HepG2 (cell line): ENCODE data around the gene CADM2. TPM values are rescaled to one million over a fixed set of nuclear protein-coding genes. Genes with fewer than 3 reads are reported as not detected.

Experiments
- ATAC-seq: fragments of 200-7000 bp; cut with Tn5 transposase; 3 replicates; pipeline ENCODE4 v1.9.1; 2020; ENCODE audit warnings: mild to moderate bottlenecking, moderate library complexity
- BruUV-seq: library from RNA; stranded (reverse); fragments of 400-500 nt; replicated peaks from 2 replicates; lab custom pipeline; 2021; lab: Mats Ljungman, UMichigan
- CTCF ChIA-PET: fragments of 300-600 bp; formaldehyde crosslinking; extraction: SDS; loops from one replicate; lab custom pipeline; 2021; ENCODE audit warnings: low total read pairs, inconsistent platforms, low intra/inter-chr PET ratio; lab: Yijun Ruan, JAX
- POLR2A ChIA-PET: fragments of 350-600 bp; sonication (Branson Sonifier 250); formaldehyde crosslinking; loops from one replicate; lab custom pipeline; 2020; ENCODE audit warnings: antibody characterized with exemption, inconsistent platforms; lab: Yijun Ruan, JAX
- DNase-seq: peaks from one replicate; pipeline ENCODE4 v3.0.0-alpha.2; 2015; ENCODE audit warnings: low spot score
- FAIRE-seq: peaks from 3 replicates; lab custom pipeline; 2011; peaks lifted over from hg19 to GRCh38; lab: Jason Lieb, UNC
- H2AFZ ChIP-seq: one replicate; pipeline ENCODE4 v1.6.1; 2011; ENCODE audit warnings: low read length, inconsistent platforms
- H3K27ac ChIP-seq: fragments of 300-600 bp; 3 replicates; pipeline ENCODE4 v1.8.0; 2011; ENCODE audit warnings: mixed run types, mild to moderate bottlenecking, mixed read lengths, low read length, inconsistent platforms; ENCODE audit not compliant: insufficient read depth; ENCODE audit errors: extremely low read length
- H3K27me3 ChIP-seq, 2 experiments: fragments of 200-600 bp in 1 of 2; 2 replicates in 1 of 2; 3 replicates in 1 of 2; pipeline versions ENCODE4 v1.6.0 to v1.8.0; 2011; ENCODE audit warnings: low read length in 2 of 2, mild to moderate bottlenecking in 2 of 2, moderate library complexity in 2 of 2, inconsistent platforms in 1 of 2; ENCODE audit not compliant: insufficient read depth in 2 of 2, control insufficient read depth in 1 of 2
- H3K36me3 ChIP-seq, 2 experiments: fragments of 200-600 bp in 1 of 2; replicated peaks in 1 of 2; 2 replicates in 1 of 2; 3 replicates in 1 of 2; pipeline versions ENCODE4 v1.5.1 to v1.8.0; 2011; ENCODE audit warnings: low read length in 2 of 2, inconsistent platforms in 1 of 2; ENCODE audit not compliant: insufficient read depth in 2 of 2, control insufficient read depth in 1 of 2
- H3K4me1 ChIP-seq: 2 replicates; pipeline ENCODE4 v1.5.1; 2012; ENCODE audit warnings: low read length, inconsistent platforms; ENCODE audit not compliant: insufficient read depth
- H3K4me2 ChIP-seq: 2 replicates; pipeline ENCODE4 v1.6.0; 2011; ENCODE audit warnings: low read depth, low read length, inconsistent platforms
- H3K4me3 ChIP-seq, 3 experiments: fragments of 200-600 bp in 1 of 3; sonication (generic), shearing (Covaris generic) in 1 of 3; replicated peaks in 1 of 3; 2 replicates each; pipeline ENCODE4 v1.5.1; 2011 to 2016; ENCODE audit warnings: low read length in 3 of 3, inconsistent platforms in 2 of 3, low read depth in 2 of 3, mild to moderate bottlenecking in 2 of 3, control low read depth in 1 of 3, mixed read lengths in 1 of 3; ENCODE audit not compliant: insufficient read depth in 1 of 3
- H3K79me2 ChIP-seq: one replicate; pipeline ENCODE4 v1.6.1; 2011; ENCODE audit warnings: low read length, inconsistent platforms; ENCODE audit not compliant: insufficient read depth
- H3K9ac ChIP-seq: 2 replicates; pipeline ENCODE4 v1.6.0; 2011; ENCODE audit warnings: mild to moderate bottlenecking, low read depth, low read length, inconsistent platforms; ENCODE audit not compliant: insufficient read depth
- H3K9me3 ChIP-seq: 2 replicates; pipeline ENCODE4 v1.5.1; 2012; ENCODE audit warnings: mild to moderate bottlenecking, low read length
- H4K20me1 ChIP-seq: 2 replicates; pipeline ENCODE4 v1.6.0; 2011; ENCODE audit warnings: inconsistent platforms, mild to moderate bottlenecking, low read length, moderate library complexity; ENCODE audit not compliant: insufficient read depth
- EHMT2 ChIP-seq: fragments of 200-600 bp; sonication (generic); IDR thresholded peaks from 2 replicates; pipeline ENCODE4 v1.7.0; 2017; ENCODE audit warnings: antibody characterized with exemption, low read depth, low read length, borderline replicate concordance
- KDM4B ChIP-seq: sonication (generic); formaldehyde crosslinking; IDR thresholded peaks from 2 replicates; pipeline ENCODE4 v1.4.0; 2020; ENCODE audit warnings: missing genetic modification reagents
- NR2F2 ChIP-seq: IDR thresholded peaks from 2 replicates; pipeline ENCODE4 v1.6.1; 2012; ENCODE audit warnings: low read depth, inconsistent platforms, borderline replicate concordance
- PHF21A ChIP-seq: sonication (generic); formaldehyde crosslinking; IDR thresholded peaks from 2 replicates; pipeline ENCODE4 v1.5.0; 2020; ENCODE audit warnings: mild to moderate bottlenecking, missing genetic modification reagents
- RERE ChIP-seq: IDR thresholded peaks from 2 replicates; pipeline ENCODE4 v1.6.1; 2016; ENCODE audit warnings: low read depth, missing genetic modification reagents, missing compliant biosample characterization
- ZNF234 ChIP-seq: sonication (generic); formaldehyde crosslinking; conservative IDR thresholded peaks from 2 replicates; pipeline ENCODE4 v1.5.1; 2020; ENCODE audit warnings: mild to moderate bottlenecking, missing genetic modification reagents
- ZNF878 ChIP-seq: sonication (generic); formaldehyde crosslinking; IDR thresholded peaks from 2 replicates; pipeline ENCODE4 v1.8.1; 2023; ENCODE audit warnings: mild to moderate bottlenecking, missing genetic modification reagents, moderate library complexity
- WGBS: methylation state at CpG from one replicate; pipeline ENCODE4 v1.1.6; 2017; ENCODE audit warnings: low lambda C conversion rate; 5-methylcytosine and 5-hydroxymethylcytosine counted together
- in situ Hi-C: cut with HindIII; loops from 2 replicates; pipeline ENCODE4 v1.10.0; 2017; ENCODE audit warnings: low pct_unique_long_range_greater_than_20kb; ENCODE audit not compliant: extremely low pct_ligation_motif_present
- intact Hi-C: fragments of 100-400 bp; cut with micrococcal nuclease; formaldehyde crosslinking; loops from one replicate; pipeline ENCODE4 v1.10.0; 2022; ENCODE audit not compliant: unreplicated experiment
- polyA plus RNA-seq, 8 experiments: library from polyadenylated mRNA; depleted of rRNA in 3 of 8; stranded (reverse) in 7 of 8; unstranded in 1 of 8; fragments of >200 nt; fragmentation: Illumina TruSeq in 4 of 8; extraction: Trizol in 4 of 8; gene quantifications; 2 replicates each; pipeline versions ENCODE4 v1.2.1 to v1.2.3, GENCODE V29; 2011 to 2016; ENCODE audit warnings: low read depth in 4 of 8, missing spikeins in 1 of 8, mixed read lengths in 1 of 8; ENCODE audit not compliant: insufficient read depth in 1 of 8
- total RNA-seq, 5 experiments: library from RNA; depleted of rRNA; stranded (reverse); fragments of >200 nt; fragmentation: Illumina TruSeq; extraction: Trizol; gene quantifications; 2 replicates each; pipeline ENCODE4 v1.2.3, GENCODE V29; 2016; ENCODE audit warnings: low read depth in 1 of 5

The CADM2 gene
- total and polyA plus RNA-seq, 2 of the 13 experiments (the other 11 are each of a cell fraction or from before 2014, with no cell fraction given), result not detected

GRCh38 chr3:85258326-85258725 lies 299.5 kb downstream of the CADM2 start:
- CTCF ChIA-PET, result no interaction called here

More at GRCh38 chr3:85258326-85258725, 299.5 kb downstream of the CADM2 start:
- no peak for ATAC-seq
- H3K9ac ChIP-seq, result no peak overlapping the region
- no peak overlapping the region for H3K4me3 ChIP-seq
- no peaks in the 10 kb centered on the region for H3K36me3 ChIP-seq
- H2AFZ ChIP-seq, result no peak overlapping the region
- POLR2A ChIA-PET, result no interaction called here
- intact Hi-C loops (no loop called here), in situ Hi-C loops (no loop called here)
- no peak overlapping the region for H3K27ac ChIP-seq
- DNase-seq, result no peak
- no peaks in the 10 kb centered on the region for H3K4me1 ChIP-seq
- H3K79me2 ChIP-seq, result no peaks in the 10 kb centered on the region
- no peak for TF ChIP-seq PHF21A (CRISPR knock-in tag)
- no peak for TF ChIP-seq EHMT2
- TF ChIP-seq NR2F2, result no peak
- no peak for TF ChIP-seq RERE (CRISPR knock-in tag)
- TF ChIP-seq ZNF878 (CRISPR knock-in tag), result no peak
- TF ChIP-seq KDM4B (CRISPR knock-in tag), result no peak
- no peak for TF ChIP-seq ZNF234
- no peaks in the 10 kb centered on the region for H3K9me3 ChIP-seq
- BruUV-seq, result no TSS peak
- H3K4me2 ChIP-seq, result no peak overlapping the region
- no peaks in the 10 kb centered on the region; a peak in 1 of 5 replicates for H3K27me3 ChIP-seq
- no peaks in the 10 kb centered on the region for H4K20me1 ChIP-seq
- FAIRE-seq, result no peak
- 9% methylated on average over 5 of the region's 5 CpGs for WGBS
